GM03348 (cell line): ENCODE measurements around the gene RHBDD3.
"Not testable (repeated sequence)": the region's sequence is repeated elsewhere in the genome, so short reads cannot be mapped to it uniquely, and the experiment has no call there.

Experiments
- DNase-seq: peaks from one replicate; pipeline ENCODE4 v3.0.0; 2012; ENCODE audit warnings: low spot score

RHBDD3 gene

DNA sequence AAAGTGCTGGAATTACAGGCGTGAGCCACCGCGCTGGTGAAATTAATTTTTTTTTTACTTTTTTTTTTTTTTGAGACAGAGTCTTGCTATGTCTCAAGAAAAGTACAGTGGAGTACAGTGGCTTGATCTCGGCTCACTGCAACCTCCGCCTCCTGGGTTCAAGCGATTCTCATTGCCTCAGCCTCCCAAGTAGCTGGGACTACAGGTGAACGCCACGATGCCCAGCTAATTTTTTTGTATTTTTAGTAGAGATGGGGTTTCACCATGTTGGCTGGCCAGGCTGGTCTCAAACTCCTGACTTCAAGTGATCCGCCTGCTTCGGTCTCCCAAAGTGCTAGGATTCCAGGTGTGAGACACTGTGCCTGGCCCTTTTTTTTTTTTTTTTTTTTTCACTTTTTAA is 19.9 kb downstream of the RHBDD3 start:
- DNase-seq = not testable (repeated sequence)

GRCh38 chr22:29245626-29246385 is 22.0 kb downstream of the RHBDD3 start:
- peak; percentile 89 for DNase-seq

DNA sequence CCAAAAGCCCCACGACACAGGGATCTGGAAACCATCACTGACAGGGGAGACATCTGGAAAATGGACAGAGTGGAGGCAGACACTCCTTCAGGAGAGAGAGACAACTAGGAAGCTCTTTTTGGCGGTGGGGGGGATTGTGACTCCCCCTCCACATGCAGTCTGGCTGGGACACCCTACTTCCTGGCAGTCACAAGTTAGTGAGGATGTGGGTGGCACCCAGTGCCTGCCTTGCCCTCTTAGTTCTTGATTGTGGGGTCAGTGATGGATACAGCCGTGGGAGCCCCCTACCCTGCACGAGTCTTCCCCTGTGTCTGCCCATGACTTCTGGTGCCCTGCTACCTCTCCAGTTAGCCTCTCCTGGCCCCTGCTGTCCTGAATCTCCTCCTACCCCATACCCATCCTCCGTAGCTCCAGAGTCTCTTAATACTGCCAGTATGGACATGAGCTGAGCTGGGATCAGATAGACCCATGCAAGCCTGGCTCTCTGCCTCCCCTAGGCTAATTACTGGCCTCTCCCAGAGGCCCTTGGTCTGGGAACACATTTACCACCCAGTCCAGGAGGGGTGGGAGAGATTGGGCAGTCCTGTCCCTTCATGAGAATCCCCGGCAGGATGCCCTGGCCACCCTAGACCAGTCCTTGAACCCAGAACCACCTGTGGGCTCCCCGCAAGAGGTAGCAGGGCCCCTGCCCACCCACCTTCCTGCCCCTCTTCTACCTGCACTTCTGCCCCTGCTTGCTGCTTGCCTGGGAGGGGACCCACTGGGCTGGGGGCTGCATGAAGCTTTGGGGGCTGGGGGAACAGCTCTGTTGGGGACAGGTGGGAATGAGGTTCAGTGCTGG is 22.8 kb downstream of the RHBDD3 start:
- DNase-seq = no peak

DNA sequence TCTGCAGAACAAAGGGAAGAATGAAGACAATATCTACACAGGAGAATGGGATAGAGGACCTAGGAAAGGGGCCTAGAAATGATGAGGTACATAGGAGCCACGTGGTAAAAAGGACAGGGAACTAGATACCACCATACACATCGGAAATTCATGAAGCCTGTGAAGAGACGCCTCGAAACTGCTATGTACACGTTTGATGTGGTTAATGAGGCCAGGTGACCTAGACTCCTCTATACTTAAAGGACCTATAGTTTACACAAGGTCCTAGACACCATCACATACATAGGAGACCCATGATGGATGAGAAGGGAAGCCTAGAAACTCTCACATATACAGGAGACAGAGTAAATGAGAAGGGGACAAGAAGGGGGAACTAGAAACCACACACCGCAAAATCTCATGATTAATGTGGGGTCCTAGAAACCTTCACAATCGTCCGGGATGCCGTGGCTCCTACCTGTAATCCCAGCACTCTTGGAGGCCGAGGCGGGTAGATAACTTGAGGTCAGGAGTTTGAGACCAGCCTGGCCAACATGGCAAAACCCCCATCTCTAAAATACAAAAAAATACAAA is 23.8 kb downstream of the RHBDD3 start:
- no peak for DNase-seq

DNA sequence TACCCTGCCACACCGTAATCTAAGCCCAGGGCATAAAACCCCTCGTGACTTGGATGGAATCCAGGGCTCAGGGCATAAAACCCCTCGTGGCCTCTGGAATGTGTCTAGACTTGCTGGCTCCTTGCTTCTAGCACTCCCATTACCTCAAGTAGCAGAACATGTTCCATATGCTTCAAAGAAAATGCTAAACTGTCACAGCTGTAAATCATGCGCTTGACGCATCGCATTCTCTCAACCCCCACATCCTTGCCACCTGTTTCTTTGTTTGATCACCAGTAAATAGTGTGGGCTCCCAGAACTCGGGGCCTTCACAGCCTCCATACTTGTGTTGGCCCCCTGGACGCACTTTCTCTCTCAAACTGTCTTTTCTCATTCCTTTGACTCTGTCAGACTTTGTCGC is 27.3 kb downstream of the RHBDD3 start:
- DNase-seq = not testable (repeated sequence)

DNA sequence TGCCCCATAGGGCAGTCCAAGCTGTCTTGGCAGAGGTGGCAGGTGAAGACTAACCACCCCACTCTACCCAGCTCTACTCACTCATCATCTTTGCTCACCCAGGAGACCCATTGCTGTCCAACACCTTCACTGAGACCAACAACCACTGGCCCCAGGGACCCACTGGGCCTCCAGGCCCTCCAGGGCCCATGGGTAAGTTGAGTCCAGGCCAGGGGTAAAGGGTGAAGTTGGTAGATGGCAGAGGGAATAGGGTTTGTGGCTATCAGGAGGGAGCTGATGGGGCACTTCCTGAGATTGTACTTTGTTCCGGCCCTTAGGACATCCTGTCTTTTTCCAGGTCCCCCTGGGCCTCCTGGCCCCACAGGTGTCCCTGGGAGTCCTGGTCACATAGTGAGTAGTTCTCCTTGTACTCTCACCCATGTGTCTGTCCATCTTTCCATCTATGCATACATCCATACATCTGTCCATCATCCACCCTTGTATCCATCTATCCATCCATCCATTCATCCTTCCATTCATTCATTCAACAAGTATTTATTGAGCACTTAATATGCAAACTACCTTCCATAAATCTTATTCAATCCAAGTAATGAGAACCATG is 34.4 kb downstream of the RHBDD3 start:
- no peak for DNase-seq

DNA sequence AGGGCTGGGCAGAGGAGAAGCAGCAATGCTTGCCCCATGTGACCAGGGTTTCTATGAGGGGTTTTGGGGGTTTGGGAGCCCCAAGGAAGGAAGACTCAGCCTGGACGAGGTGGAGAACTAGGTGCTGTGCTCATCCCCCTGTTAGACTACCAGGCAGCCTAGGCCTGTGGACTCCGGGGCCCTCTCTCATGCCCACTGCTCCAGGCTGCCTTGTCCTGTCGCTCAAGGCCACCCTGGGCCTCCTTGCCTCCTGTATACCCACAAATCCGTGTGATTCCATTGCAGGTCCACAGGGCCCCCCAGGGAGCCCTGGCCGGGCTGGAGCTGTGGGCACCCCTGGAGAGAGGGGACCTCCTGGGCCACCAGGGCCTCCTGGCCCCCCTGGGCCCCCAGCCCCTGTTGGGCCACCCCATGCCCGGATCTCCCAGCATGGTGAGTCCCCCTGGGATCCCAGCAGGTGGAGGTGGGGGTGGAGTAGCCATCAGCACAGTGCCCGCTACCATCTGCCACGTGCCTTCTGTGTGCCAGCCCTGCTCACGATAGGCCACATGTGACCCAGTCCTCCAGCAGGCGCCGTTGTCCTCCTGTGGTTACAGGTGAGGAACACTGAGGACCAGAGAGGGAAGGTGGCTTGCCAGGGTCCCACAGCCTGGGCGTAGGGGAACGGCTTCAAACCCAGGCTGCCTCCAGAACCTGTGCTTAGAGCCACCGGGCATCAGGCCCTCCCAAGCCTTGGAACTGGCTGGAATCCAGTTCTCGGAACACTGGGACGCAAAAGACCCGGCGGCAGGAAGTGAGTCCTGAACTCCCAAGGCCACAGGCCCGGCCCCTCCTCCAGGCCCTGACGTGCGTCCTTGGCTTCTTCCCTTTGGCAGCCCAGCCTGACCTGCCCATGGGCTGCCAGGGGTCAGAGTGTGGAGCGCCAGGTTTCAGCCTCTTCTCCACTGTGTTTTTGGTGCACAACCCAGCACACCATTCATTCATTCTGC is 35.5 kb downstream of the RHBDD3 start:
- DNase-seq = no peak

GRCh38 chr22:29230972-29231875 is 36.6 kb downstream of the RHBDD3 start:
- no peak for DNase-seq

DNA sequence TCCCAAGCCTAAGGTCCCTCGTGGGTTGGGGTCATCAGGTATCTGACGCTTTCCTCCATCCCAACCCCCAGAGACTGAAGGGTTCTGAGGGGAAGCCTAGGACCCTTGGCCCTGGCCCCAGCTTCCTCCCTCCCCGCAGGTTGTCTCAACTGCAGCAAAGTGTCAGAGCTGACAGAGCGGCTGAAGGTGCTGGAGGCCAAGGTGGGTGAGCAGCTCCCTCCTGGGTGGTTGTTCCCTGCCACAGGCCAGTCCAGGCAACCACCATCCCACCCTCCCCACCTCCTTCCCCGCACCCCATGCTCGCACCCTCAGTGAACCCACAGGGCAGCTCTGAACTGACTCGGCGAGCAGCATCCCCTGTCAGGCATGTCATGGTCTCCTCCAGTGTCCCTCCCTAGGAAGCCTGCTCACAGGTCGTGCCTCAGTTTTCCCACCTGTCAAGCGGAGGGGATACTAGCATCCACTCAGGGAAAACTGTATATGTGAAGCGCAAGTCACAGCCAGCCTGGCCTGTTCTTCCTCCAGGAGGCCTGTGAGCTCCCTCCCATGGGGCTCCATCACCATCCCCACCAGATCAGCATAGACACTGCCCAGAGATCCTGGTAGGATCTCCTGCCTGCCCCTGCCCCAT is 41.3 kb downstream of the RHBDD3 start:
- DNase-seq = no peak

DNA sequence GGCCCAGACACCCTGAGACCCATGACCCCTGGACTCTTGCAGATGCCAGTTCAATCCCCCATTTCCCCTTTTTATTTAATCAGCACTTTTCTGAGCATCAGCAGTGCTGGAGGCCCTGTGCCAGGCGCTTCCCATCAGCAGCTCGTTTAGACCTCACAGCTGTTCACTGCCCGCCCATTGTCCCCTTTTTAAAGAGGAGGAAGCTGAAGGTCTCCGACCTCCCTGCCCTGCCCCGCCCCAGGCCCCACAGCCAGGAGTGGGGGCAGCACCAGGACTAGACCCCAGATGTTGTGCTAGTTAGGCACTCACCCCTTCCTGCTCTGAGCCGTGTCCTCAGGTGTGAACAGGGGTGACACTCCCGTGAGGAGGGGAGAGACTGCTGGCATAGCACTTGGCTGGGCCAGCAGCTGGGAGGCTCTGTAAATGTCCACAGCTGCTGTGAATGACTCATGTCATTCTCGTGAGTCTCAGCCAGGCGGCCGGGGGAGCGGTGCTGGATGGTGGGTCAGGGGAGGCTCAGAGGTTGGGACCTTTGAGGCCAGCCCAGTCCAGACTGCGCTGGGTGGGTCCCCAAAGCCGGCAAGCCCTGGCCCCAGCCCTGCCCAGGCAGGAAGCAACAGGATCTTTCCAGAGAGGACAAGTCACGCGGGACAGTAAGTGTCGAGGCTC is 42.2 kb downstream of the RHBDD3 start:
- DNase-seq = peak; percentile 67

- no peak for DNase-seq
Measured at GRCh38 chr22:29224859-29225410, 42.8 kb downstream of the RHBDD3 start.

DNA sequence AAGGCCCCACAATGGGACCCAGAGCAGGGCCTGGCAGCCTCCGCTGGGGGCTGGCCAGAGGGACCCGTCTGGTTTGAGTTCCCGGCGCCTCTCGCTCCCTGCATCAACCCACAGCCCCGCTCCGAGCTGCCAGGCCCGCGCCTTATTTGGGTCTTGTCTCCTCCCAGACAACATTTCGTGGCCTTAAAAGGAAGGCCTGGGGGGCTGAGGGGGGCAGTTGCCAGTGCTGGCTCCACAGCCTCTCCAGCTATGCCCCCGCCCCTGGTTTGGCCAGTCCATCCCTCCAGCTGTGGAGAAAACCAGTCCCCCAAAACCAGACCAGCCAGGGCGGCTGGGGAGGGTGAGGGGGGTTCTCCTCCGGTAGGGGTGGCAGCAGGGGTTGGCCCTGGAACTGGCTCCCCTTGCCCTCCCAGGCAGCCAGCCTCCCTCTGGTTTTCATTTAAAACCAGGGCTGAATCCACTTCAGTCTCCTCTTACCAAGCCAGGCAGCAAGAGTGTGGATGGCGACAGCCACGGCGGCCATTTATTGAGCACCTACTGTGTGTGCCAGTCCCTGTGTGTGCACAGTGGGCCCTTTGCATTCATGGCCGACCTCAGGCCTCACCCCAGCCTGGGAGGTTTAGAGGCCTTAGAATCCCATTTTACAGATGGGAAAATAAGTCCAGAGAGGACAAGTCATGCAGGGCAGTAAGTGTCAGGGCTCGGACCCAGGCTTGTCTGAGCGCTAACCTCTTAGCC is 43.5 kb downstream of the RHBDD3 start:
- no peak for DNase-seq

GRCh38 chr22:29219881-29220670 is 47.7 kb downstream of the RHBDD3 start:
- no peak for DNase-seq

DNA sequence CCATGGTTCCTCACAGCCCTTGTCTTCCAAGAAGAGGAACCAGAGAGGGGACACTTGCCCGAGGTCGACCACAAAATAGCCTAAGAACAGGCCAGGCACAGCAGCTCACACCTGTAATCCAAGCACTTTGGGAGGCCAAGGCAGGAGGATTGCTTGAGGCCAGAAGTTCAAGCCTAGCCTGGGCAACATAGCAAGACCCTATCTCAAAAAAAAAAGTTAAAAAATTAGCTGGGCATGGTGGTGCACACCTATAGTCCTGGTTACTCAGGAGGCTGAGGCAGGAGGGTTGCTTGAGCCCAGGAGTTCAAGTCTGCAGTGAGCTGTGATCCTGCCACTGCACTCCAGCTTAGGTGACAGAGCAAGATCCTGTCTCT is 48.4 kb downstream of the RHBDD3 start:
- DNase-seq = not testable (repeated sequence)

- no peak for DNase-seq
Measured at GRCh38 chr22:29218758-29219408, 48.9 kb downstream of the RHBDD3 start.

DNA sequence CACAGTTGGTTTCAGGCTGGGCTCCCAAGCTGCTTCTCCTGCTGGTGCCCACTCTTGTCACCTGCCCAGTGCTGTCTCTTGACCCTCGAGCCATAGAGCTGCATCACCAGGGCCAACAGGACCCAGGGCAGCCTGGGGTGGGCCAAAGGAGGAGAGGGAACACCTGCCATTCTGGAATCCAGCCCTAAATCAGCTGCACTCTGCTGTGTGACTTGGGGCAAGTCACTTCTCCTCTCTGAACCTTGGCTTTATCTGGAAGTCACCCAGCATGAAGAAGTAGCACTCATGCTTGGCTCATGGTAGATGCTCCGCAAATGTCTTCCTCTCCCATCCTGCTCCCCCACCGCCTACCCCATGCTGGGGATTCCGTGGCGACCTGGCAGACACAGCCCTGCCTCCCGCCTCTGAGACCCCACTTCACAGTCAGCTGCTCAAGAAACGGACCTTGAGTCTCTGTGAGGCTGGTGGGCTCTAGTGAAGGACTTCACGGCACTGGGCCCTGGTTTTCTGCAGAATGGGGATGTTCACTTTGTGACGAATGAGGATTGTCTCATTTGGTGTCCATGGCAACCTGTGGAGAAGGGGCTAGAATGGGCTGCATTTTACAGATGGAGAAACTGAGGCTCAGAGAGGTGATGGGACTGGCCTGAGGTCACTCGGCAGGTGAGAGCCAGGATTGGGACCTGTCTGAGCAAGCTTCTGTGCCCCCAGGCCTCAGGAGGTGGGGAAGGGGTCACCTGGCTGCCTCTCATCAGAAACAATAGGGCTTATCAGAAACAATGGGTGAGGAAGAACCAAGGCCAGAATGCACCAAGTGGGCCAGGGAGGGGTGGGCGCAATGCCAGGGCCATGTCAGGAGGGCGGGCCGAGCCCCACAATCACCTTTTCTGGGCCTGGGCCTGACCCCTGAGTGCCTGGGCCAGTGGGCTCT is 49.7 kb downstream of the RHBDD3 start:
- no peak for DNase-seq
